GM19099 (cell line): ENCODE measurements around the gene NEURL1.
A peak's percentile ranks its signal among the peaks of the same experiment; 100 is the strongest.

Experiments used
- POLR2A ChIP-seq: IDR thresholded peaks from 3 replicates; pipeline ENCODE4 v1.6.1; 2011; ENCODE audit warnings: low read depth; ENCODE audit not compliant: insufficient read length; ENCODE audit errors: extremely low read depth

NEURL1 gene

GRCh38 chr10:103493362-103493915 is at the start of gene NEURL1:
TSS of gene NEURL1 (plus strand) at chr10:103493705. CDS start at chr10:103494388, 683 bp downstream.
- TF ChIP-seq POLR2A = no peak

GRCh38 chr10:103444478-103444877 is 49.0 kb upstream of the NEURL1 start:
- TF ChIP-seq POLR2A = no peak

GRCh38 chr10:103445366-103445765 is 48.1 kb upstream of the NEURL1 start:
- TF ChIP-seq POLR2A = no peak

GRCh38 chr10:103445767-103446567 is 47.5 kb upstream of the NEURL1 start:
- no peak for TF ChIP-seq POLR2A

- no peak for TF ChIP-seq POLR2A
These were observed 46.3 kb upstream of the NEURL1 start for GRCh38 chr10:103447187-103447586.

GRCh38 chr10:103448746-103449145 is 44.8 kb upstream of the NEURL1 start:
- TF ChIP-seq POLR2A = no peak

- no peak for TF ChIP-seq POLR2A
These were observed 44.0 kb upstream of the NEURL1 start for GRCh38 chr10:103449208-103450144.

GRCh38 chr10:103450201-103450695 is 43.3 kb upstream of the NEURL1 start:
- no peak for TF ChIP-seq POLR2A

GRCh38 chr10:103451091-103451813 is 42.3 kb upstream of the NEURL1 start:
- TF ChIP-seq POLR2A = peak; percentile 50

GRCh38 chr10:103451831-103452505 is 41.5 kb upstream of the NEURL1 start, which contains the start of gene CALHM2:
TSS of gene CALHM2 (minus strand) at chr10:103452370. CDS start at chr10:103449941, 2,429 bp downstream.
- peak; percentile 70 for TF ChIP-seq POLR2A

- no peak for TF ChIP-seq POLR2A
These were observed 40.8 kb upstream of the NEURL1 start for GRCh38 chr10:103452506-103453230.

GRCh38 chr10:103454026-103454425 is 39.5 kb upstream of the NEURL1 start:
- no peak for TF ChIP-seq POLR2A

GRCh38 chr10:103455235-103455634 is 38.3 kb upstream of the NEURL1 start:
- TF ChIP-seq POLR2A = no peak
